Measurements from ENCODE around the gene MSMP. TPM values are rescaled to one million over a fixed set of nuclear protein-coding genes. Genes with fewer than 3 reads are reported as not detected.

Gene MSMP
- total RNA-seq, 1 experiment from 2014 or later: not detected

DNA sequence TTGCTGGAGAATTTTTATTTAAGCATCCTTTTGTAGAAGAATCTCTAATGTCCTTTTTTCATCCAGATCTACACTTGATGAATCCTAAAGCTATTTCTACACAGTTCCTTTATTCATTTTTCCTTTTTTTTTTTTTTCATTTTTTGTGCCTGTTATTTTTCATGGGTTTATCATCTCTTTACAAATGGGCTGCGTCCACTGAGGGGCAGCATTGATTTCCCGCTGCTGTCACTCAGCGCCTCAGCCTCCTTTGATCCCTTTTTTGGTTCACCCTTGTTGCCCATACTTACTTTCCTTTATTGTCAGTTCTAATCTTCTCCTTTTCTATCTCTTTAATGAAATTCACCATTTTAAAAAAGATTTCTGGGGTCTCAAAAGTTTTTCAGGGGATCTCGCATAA lies 5.7 kb upstream of the MSMP start:
- Histone ChIP-seq H3K4me3 (ENCODE audit: low read depth, low read length, poor library complexity, severe bottlenecking) (no peak overlapping the region), H3K4me1 (ENCODE audit: insufficient read depth, low read length, poor library complexity, severe bottlenecking) (peaks cover 13% of the 10 kb centered on the region), H3K36me3 (ENCODE audit: insufficient read depth, low read length, poor library complexity, severe bottlenecking) (no peaks in the 10 kb centered on the region), H3K27ac (ENCODE audit: low read depth, low read length, poor library complexity, severe bottlenecking) (no peak overlapping the region), H3K27me3 (replicated peaks; ENCODE audit: insufficient read depth, low read depth, low read length, poor library complexity) (no peaks in the 10 kb centered on the region), H3K9me3 (ENCODE audit: low read depth, low read length, poor library complexity, severe bottlenecking) (no peaks in the 10 kb centered on the region)
- no peak for DNase-seq (ENCODE audit: low spot score)
- ChIA-PET POLR2A (ENCODE audit: low non-redundant PET) (interaction anchor here (0.6 to 0.7 kb wide), 2 partner anchors 45 to 68 kb away, joined by 7 to 16 read pairs; no protein-coding TSS in a partner anchor), CTCF (no interaction called here)
- intact Hi-C loops (cut with micrococcal nuclease; ENCODE audit: unreplicated experiment): loop anchor here (5.0 kb wide), 2 partner anchors 33 to 53 kb away; partner anchors contain the start of genes NPR2 and SPAG8
- TF ChIP-seq CTCF (conservative IDR thresholded peaks at IDR 0.05; ENCODE audit: low read depth, low read length): no peak
- TF ChIP-seq EZH2 (IDR thresholded peaks at IDR 0.05; ENCODE audit: borderline replicate concordance, low read depth, low read length, poor library complexity, severe bottlenecking): no peak
- BruUV-seq (replicated peaks): no TSS peak

- DNase-seq (ENCODE audit: low spot score): no peak
- Histone ChIP-seq H3K27me3 (replicated peaks; ENCODE audit: insufficient read depth, low read depth, low read length, poor library complexity) (no peaks in the 10 kb centered on the region), H3K4me1 (ENCODE audit: insufficient read depth, low read length, poor library complexity, severe bottlenecking) (peaks cover 13% of the 10 kb centered on the region), H3K9me3 (ENCODE audit: low read depth, low read length, poor library complexity, severe bottlenecking) (no peaks in the 10 kb centered on the region), H3K36me3 (ENCODE audit: insufficient read depth, low read length, poor library complexity, severe bottlenecking) (no peaks in the 10 kb centered on the region), H3K4me3 (ENCODE audit: low read depth, low read length, poor library complexity, severe bottlenecking) (peak overlapping the region; percentile 87), H3K27ac (ENCODE audit: low read depth, low read length, poor library complexity, severe bottlenecking) (no peak overlapping the region)
- intact Hi-C loops (cut with micrococcal nuclease; ENCODE audit: unreplicated experiment): loop anchor here (5.0 kb wide), 2 partner anchors 34 to 54 kb away; partner anchors contain the start of genes NPR2 and SPAG8
- BruUV-seq (replicated peaks): no TSS peak
- ChIA-PET POLR2A (ENCODE audit: low non-redundant PET) (interaction anchor here (0.6 kb wide), 1 partner anchor 70 kb away, joined by 10 read pairs; the partner anchor contains the start of genes FAM221B and TMEM8B), CTCF (interaction anchor here (0.7 kb wide), 1 partner anchor 68 kb away, joined by 3 read pairs; no protein-coding TSS in a partner anchor)
- TF ChIP-seq CTCF (conservative IDR thresholded peaks at IDR 0.05; ENCODE audit: low read depth, low read length) (no peak), EZH2 (IDR thresholded peaks at IDR 0.05; ENCODE audit: borderline replicate concordance, low read depth, low read length, poor library complexity, severe bottlenecking) (no peak)
Observed at GRCh38 chr9:35758475-35759050, 4.5 kb upstream of the MSMP start.

GRCh38 chr9:35757892-35758275 lies 3.8 kb upstream of the MSMP start:
- Histone ChIP-seq H3K27ac (ENCODE audit: low read depth, low read length, poor library complexity, severe bottlenecking) (no peak overlapping the region), H3K4me3 (ENCODE audit: low read depth, low read length, poor library complexity, severe bottlenecking) (peak overlapping the region; percentile 87), H3K9me3 (ENCODE audit: low read depth, low read length, poor library complexity, severe bottlenecking) (no peaks in the 10 kb centered on the region), H3K36me3 (ENCODE audit: insufficient read depth, low read length, poor library complexity, severe bottlenecking) (peaks cover 1% of the 10 kb centered on the region), H3K27me3 (replicated peaks; ENCODE audit: insufficient read depth, low read depth, low read length, poor library complexity) (no peaks in the 10 kb centered on the region), H3K4me1 (ENCODE audit: insufficient read depth, low read length, poor library complexity, severe bottlenecking) (peaks cover 13% of the 10 kb centered on the region)
- intact Hi-C loops (cut with micrococcal nuclease; ENCODE audit: unreplicated experiment): loop anchor here (5.0 kb wide), 2 partner anchors 34 to 54 kb away; partner anchors contain the start of genes NPR2 and SPAG8
- CTCF ChIA-PET: no interaction called here
- DNase-seq (ENCODE audit: low spot score): no peak
- TSS peak; percentile 10 for BruUV-seq (replicated peaks)
- POLR2A ChIA-PET (ENCODE audit: low non-redundant PET): no interaction called here
- TF ChIP-seq CTCF (conservative IDR thresholded peaks at IDR 0.05; ENCODE audit: low read depth, low read length) (no peak), EZH2 (IDR thresholded peaks at IDR 0.05; ENCODE audit: borderline replicate concordance, low read depth, low read length, poor library complexity, severe bottlenecking) (no peak)

Measured in A673 (cell line).